IPS-18a (cell line): ENCODE data around the gene SART1.
A peak's percentile ranks its signal among the peaks of the same experiment; 100 is the strongest.

Source experiments
- H3K27ac ChIP-seq: one replicate; pipeline ENCODE4 v1.5.1; 2013; ENCODE audit warnings: low read length
- H3K27me3 ChIP-seq: one replicate; pipeline ENCODE4 v1.6.1; 2013; ENCODE audit warnings: mild to moderate bottlenecking, low read length; ENCODE audit not compliant: control insufficient read depth, insufficient read depth
- H3K36me3 ChIP-seq: one replicate; pipeline ENCODE4 v1.6.1; 2013; ENCODE audit warnings: low read depth, low read length; ENCODE audit not compliant: control insufficient read depth
- H3K4me1 ChIP-seq: one replicate; pipeline ENCODE4 v1.6.1; 2013; ENCODE audit warnings: low read depth, low read length; ENCODE audit not compliant: control insufficient read depth
- H3K4me3 ChIP-seq: one replicate; pipeline ENCODE4 v1.5.1; 2013; ENCODE audit warnings: low read length
- H3K9ac ChIP-seq: one replicate; pipeline ENCODE4 v1.6.1; 2013; ENCODE audit warnings: mild to moderate bottlenecking, low read length, moderate library complexity
- H3K9me3 ChIP-seq: one replicate; pipeline ENCODE4 v1.6.1; 2013; ENCODE audit warnings: low read depth, low read length; ENCODE audit not compliant: control insufficient read depth

The SART1 gene

DNA sequence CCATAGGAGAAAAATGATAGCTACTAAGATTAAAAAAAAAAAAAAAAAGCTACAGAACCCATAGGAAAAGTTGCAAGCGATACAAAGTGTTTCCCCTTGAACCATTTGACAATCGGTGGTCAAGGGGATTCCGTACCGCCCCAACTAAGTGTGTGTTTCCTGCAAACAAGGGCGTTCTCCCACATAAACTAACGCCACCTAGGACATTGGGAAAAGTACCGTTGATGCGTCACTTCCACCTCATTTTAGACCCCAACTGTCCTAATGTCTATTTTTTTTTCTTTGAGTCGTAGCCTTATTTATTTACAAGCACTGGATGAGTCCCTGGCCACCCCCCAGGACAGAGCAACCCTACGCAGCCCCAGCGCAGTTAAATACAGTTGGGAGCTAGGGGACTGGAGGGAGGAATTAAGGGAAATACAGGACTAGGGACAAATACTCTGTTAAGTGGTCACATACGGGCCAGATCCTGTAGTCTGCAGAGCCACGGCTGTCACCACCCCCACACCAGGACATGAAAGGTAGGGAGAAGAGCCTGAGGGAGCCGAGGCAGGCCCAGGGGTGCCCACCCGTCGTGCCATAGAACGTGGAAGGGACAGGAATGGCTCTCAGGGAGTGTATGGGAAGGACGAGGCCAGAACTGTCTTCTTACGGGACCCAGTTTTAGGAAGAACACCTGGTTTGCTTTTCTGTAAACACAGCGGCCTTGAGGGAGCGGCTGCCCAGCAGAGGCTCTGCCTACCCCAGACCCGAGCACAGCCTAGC is 21.5 kb downstream of the SART1 start:
- no peak overlapping the region for H3K27ac ChIP-seq
- no peak overlapping the region for H3K4me3 ChIP-seq
- no peaks in the 10 kb centered on the region for H3K4me1 ChIP-seq
- H3K9ac ChIP-seq, result no peak overlapping the region
- H3K27me3 ChIP-seq, result no peaks in the 10 kb centered on the region
- no peaks in the 10 kb centered on the region for H3K9me3 ChIP-seq
- peaks cover 10% of the 10 kb centered on the region for H3K36me3 ChIP-seq

DNA sequence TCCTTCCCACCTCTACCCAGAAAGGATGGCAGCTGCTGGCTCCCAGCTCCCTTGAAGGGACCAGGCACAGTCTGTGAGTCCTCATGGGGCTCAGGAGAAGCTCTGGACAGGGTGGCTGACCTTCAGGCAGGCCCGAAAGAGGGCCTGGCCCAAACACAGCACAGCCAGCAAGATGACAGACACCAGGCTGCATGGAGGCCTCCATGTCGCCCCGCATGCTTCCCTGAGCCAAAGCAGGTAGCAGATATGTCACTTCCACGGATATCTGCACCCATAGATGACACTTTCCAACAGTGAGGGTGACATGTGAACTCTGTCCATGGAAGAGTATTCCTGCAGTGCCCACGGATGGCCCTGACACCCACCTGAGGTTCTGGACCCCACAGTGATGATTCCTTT is 22.1 kb downstream of the SART1 start:
- Histone ChIP-seq H3K9me3 (no peaks in the 10 kb centered on the region), H3K27ac (no peak overlapping the region), H3K4me1 (no peaks in the 10 kb centered on the region), H3K4me3 (no peak overlapping the region), H3K36me3 (peaks cover 7% of the 10 kb centered on the region), H3K9ac (no peak overlapping the region), H3K27me3 (no peaks in the 10 kb centered on the region)

DNA sequence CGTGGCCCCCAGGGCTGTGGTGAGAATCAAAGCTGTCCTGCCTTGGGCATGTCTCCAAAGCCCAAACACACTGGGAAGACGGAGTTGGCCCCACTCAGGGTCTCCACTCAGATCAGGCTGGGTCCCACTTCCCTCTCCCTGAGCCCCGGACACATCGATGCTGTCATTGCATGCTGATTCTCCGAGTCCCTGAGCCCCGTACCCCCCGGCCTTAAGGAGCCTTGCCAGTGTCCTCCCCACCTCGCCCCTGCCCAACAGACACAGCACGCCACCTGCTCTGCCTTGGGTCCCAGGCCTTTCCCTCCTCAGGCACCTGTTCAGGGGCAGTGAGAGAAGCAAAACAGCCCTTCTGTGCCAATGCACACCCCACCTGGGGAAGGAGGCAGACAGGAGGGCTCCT is 25.8 kb downstream of the SART1 start:
- H3K9me3 ChIP-seq, result no peaks in the 10 kb centered on the region
- no peaks in the 10 kb centered on the region for H3K4me1 ChIP-seq
- H3K27ac ChIP-seq, result no peak overlapping the region
- H3K9ac ChIP-seq, result no peak overlapping the region
- H3K27me3 ChIP-seq, result no peaks in the 10 kb centered on the region
- no peak overlapping the region for H3K4me3 ChIP-seq
- H3K36me3 ChIP-seq, result no peaks in the 10 kb centered on the region

DNA sequence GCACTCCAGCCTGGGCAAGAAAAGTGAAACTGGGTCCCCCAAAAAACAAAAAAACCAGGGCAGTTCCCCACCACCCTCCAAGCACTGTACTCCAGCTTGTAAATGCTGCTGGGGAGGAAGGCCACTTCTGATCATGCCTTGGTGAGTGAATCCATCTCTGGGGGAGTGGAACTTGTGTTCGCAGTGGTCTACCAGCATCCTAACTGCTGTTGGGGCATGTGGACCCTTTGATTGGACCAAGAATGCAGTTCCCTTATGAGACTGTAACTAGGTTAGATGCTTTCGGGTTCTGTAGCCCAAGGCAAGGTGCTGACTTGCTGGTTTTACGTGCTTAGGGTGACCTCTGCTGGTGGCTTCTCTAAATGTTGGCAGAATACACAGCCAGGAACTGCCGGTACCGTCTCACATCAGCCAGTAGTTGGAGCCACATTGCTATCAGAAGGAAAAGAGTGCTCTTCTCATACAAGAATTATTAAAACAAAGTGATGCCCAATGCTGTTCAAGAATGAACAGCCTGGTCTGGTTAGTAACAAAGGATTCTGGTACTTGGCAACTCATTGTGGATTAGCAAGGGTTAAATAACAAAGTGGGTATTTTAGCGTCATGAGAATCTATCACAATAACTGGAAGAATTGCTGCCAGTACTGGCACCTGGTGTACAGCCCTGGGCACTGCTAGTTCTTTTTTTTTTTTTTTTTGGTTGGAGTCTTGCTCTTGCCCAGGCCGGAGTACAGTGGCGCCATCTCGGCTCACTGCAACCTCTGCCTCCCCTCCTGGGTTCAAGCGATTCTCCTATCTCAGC is 27.5 kb downstream of the SART1 start:
- Histone ChIP-seq H3K4me1 (no peaks in the 10 kb centered on the region), H3K27ac (no peak overlapping the region), H3K36me3 (no peaks in the 10 kb centered on the region), H3K27me3 (no peaks in the 10 kb centered on the region), H3K9me3 (no peaks in the 10 kb centered on the region), H3K9ac (no peak overlapping the region), H3K4me3 (no peak overlapping the region)

DNA sequence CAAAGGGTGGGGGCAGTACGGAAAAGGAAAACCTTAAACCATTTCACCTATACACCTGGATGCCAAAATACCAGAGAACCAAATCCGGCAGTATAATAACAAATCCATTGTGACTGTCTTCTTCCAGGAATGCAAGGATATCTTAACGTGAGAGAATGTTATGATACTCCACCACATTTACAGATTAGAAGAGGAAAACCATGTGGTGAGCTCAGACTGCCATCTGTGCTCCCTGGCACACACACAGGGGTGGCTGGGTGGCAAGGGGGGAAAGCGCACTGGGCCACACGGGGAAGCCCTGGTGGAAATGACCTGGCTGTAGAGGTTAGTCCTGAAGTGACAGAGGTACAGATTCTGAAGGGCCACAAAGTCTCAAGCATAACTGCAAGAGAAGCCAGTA is 30.5 kb downstream of the SART1 start:
- H3K9ac ChIP-seq, result no peak overlapping the region
- no peak overlapping the region for H3K4me3 ChIP-seq
- H3K9me3 ChIP-seq, result no peaks in the 10 kb centered on the region
- H3K27ac ChIP-seq, result no peak overlapping the region
- H3K27me3 ChIP-seq, result no peaks in the 10 kb centered on the region
- no peaks in the 10 kb centered on the region for H3K4me1 ChIP-seq
- no peaks in the 10 kb centered on the region for H3K36me3 ChIP-seq

DNA sequence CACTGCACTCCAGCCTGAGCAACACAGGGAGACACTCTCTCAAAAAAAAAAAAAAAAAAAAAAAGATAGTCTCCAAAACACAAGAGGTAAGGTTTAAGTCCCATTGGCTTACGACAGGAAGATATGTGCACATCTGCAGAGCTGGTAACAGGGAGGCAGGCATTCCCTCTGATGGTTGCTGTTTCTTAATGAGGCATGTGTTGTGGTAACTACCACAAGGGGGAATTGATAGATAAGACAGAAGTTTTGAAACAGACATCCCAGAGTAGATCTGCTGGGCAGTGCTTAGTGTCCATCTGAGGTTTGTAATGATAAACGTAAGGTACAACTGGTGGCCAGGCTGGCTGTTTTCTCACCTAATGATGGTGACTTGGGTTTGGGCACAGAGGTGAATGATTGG is 35.8 kb downstream of the SART1 start:
- Histone ChIP-seq H3K4me3 (no peak overlapping the region), H3K36me3 (peaks cover 30% of the 10 kb centered on the region), H3K9ac (no peak overlapping the region), H3K27me3 (no peaks in the 10 kb centered on the region), H3K9me3 (no peaks in the 10 kb centered on the region), H3K4me1 (no peaks in the 10 kb centered on the region), H3K27ac (no peak overlapping the region)

DNA sequence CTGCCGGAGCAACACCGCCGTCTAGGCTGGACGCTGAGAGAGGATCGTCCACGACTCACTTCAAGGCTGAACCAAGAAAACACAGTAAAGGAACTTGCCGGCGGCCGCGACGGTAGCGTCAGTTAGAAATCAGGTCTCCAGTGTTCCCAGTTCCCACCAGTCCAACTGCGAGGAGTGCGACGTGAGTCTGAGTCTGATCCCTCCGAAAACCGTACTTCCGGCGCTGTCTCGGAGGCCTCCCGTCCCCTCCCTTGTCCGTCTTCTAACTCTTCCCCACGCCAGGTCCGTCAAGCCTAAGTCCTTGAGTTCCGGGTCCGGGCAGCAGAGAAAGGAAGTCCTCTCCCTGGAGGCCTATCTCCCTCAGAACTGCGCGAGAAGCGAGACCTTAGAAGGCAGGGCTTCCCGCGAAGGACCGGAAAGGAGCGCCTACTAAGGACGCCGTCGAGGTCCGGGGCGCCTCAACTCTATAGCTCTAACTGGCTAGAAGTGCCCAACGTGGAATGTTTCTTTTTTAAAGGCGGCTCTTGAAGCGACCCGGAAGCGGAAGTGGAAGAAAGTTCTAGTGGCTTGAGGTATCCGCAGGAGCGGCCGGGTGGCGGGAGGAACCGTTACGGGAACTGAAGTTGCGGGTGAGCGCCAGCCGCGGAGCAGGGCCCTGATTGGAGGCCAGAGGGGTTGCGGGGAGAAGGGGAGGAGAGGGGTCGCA is 40.6 kb downstream of the SART1 start, which contains the start of the genes BANF1 and EIF1AD:
BANF1 (plus strand) TSS at position 562 of the 706 bp plus-strand sequence. CDS start 748 bp downstream, outside the sequence.
EIF1AD (minus strand) TSS at position 216 of the 706 bp plus-strand sequence. CDS start 1,768 bp downstream, outside the sequence.
- Histone ChIP-seq H3K27me3 (no peaks in the 10 kb centered on the region), H3K27ac (peak within 1 kb of the TSS; percentile 79), H3K9ac (peak within 1 kb of the TSS; percentile 64), H3K36me3 (peaks cover 43% of the 10 kb centered on the region), H3K9me3 (no peaks in the 10 kb centered on the region), H3K4me1 (no peaks in the 10 kb centered on the region), H3K4me3 (peak within 1 kb of the TSS; percentile 83)

DNA sequence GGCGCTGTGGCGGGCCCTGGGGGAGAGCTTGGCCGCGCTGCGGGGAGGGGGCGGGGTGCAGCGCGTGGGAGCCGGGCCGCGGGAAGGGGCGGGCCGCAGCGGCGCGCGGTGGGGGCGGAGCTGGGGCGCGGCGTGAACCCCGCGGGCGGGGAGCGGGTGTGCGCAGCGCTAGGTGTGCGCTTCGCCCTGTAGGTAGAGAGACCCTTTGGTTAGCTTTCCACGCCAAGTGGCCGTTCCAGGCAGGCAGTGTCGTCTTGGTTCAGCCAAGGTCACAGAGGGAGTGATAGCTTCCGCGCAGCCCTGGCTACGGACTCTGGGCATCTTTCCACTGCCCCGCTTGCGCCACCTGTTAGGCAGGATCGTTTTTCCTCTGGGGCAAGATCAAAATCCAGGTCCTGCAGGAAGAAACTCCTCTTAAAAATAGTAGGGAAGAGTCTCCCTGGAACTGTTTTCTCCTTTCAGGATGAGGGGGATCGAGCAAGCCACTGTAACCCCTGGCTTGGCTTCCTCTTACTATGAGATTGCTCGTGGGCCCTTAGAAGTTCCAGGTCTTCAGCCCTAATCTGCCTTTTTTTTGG is 41.2 kb downstream of the SART1 start:
- Histone ChIP-seq H3K27ac (no peak overlapping the region), H3K36me3 (peaks cover 38% of the 10 kb centered on the region), H3K9me3 (no peaks in the 10 kb centered on the region)

DNA sequence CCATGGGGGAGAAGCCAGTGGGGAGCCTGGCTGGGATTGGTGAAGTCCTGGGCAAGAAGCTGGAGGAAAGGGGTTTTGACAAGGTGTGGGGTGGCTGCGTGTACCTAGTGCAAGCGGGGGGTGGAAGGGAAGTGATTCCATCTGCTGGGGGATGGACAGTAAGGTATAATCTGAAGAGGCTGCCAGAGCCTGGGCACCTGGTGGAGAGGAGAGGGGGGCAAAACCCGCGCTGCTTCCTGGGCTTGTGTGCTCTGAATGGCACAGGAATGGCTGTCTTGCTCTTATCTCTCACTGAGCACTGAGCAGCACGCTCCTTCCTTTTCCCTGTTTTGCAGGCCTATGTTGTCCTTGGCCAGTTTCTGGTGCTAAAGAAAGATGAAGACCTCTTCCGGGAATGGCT is 41.8 kb downstream of the SART1 start:
- Histone ChIP-seq H3K27me3 (no peaks in the 10 kb centered on the region), H3K36me3 (peaks cover 32% of the 10 kb centered on the region), H3K4me1 (peaks cover 5% of the 10 kb centered on the region), H3K9ac (peak overlapping the region; percentile 64), H3K27ac (no peak overlapping the region), H3K9me3 (no peaks in the 10 kb centered on the region), H3K4me3 (peak overlapping the region; percentile 83)

More for the DNA sequence above, 41.2 kb downstream of the SART1 start:
- no peaks in the 10 kb centered on the region for H3K27me3 ChIP-seq
- H3K9ac ChIP-seq, result peak overlapping the region; percentile 64
- peak overlapping the region; percentile 83 for H3K4me3 ChIP-seq
- peaks cover 5% of the 10 kb centered on the region for H3K4me1 ChIP-seq

DNA sequence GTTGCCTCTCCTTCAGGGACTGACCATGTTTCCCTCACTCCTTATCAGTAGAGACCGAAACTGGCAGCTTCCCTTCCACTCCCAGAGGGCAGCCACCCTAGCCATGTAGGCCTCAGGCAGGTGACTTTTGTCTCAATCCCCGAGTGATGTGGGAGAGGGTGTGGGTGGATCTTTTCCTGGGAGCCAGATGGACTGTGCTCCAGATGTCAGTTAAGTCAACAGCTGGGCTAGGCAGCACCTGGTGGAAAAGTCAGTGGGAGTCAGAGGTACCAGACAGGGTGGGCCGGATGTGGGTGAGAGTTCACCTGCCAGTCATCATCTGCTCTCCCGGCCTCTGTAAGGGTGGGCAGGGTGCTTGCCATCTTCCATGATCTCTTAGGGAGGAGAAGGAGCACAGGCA is 42.7 kb downstream of the SART1 start:
- Histone ChIP-seq H3K4me3 (no peak overlapping the region), H3K9me3 (no peaks in the 10 kb centered on the region), H3K4me1 (peaks cover 5% of the 10 kb centered on the region), H3K27ac (no peak overlapping the region), H3K36me3 (peaks cover 23% of the 10 kb centered on the region), H3K9ac (no peak overlapping the region), H3K27me3 (no peaks in the 10 kb centered on the region)
